Activated naive CD4-positive, alpha-beta T cell treated with anti-CD3 and anti-CD28 coated beads, Interleukin-2, amount 50 U/mL, for 24 hours (primary cell): ENCODE data around the gene TRIM9.
A peak's percentile ranks its signal among the peaks of the same experiment; 100 is the strongest.

Experiments
- H3K27ac Mint-ChIP-seq: one replicate; pipeline ENCODE4 v1.8.0; 2021; ENCODE audit warnings: mild to moderate bottlenecking, mixed read lengths
- H3K27me3 Mint-ChIP-seq: one replicate; pipeline ENCODE4 v1.8.0; 2021; ENCODE audit warnings: mixed read lengths
- H3K36me3 Mint-ChIP-seq: one replicate; pipeline ENCODE4 v1.8.0; 2021; ENCODE audit warnings: mixed read lengths
- H3K4me1 Mint-ChIP-seq: one replicate; pipeline ENCODE4 v1.8.0; 2021; ENCODE audit warnings: mixed read lengths
- H3K4me3 Mint-ChIP-seq: one replicate; pipeline ENCODE4 v1.8.0; 2021; ENCODE audit warnings: mild to moderate bottlenecking, mixed read lengths
- H3K9me3 Mint-ChIP-seq: one replicate; pipeline ENCODE4 v1.8.0; 2021; ENCODE audit warnings: mixed read lengths

The TRIM9 gene

GRCh38 chr14:51104467-51104866 lies 9.6 kb upstream of the TRIM9 start:
- H3K4me1 Mint-ChIP-seq, result no peaks in the 10 kb centered on the region
- no peak overlapping the region for H3K4me3 Mint-ChIP-seq
- no peak overlapping the region for H3K27ac Mint-ChIP-seq
- no peaks in the 10 kb centered on the region for H3K9me3 Mint-ChIP-seq
- peaks cover 6% of the 10 kb centered on the region for H3K27me3 Mint-ChIP-seq
- no peaks in the 10 kb centered on the region for H3K36me3 Mint-ChIP-seq

DNA sequence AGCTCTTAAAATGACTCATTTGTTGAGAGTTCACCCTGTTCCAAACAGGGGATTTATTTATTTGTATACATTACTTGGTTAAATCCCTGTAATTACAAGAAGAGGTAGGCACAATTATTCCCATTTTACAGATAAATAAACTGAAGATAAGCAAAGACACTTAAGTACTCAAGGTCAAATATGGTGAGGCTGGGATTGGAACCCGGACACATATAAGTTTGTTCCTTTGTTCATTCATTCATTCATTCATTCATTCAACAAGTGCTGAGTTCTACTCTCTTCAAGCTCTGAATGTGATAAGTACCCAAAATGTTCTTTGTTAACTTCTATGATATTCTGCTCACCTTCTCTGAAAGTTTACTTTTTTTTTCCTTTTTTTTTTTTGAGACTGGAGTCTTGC lies 2.4 kb upstream of the TRIM9 start:
- Mint-ChIP-seq H3K4me1 (peaks cover 10% of the 10 kb centered on the region), H3K4me3 (no peak overlapping the region), H3K9me3 (no peaks in the 10 kb centered on the region), H3K27ac (no peak overlapping the region), H3K36me3 (no peaks in the 10 kb centered on the region), H3K27me3 (peaks cover 16% of the 10 kb centered on the region)

GRCh38 chr14:51096870-51097269 lies 2.0 kb upstream of the TRIM9 start:
- H3K4me1 Mint-ChIP-seq, result peaks cover 10% of the 10 kb centered on the region
- H3K9me3 Mint-ChIP-seq, result no peaks in the 10 kb centered on the region
- no peak overlapping the region for H3K4me3 Mint-ChIP-seq
- H3K36me3 Mint-ChIP-seq, result no peaks in the 10 kb centered on the region
- H3K27me3 Mint-ChIP-seq, result peaks cover 16% of the 10 kb centered on the region
- no peak overlapping the region for H3K27ac Mint-ChIP-seq

GRCh38 chr14:51095854-51096823 lies 1.2 kb upstream of the TRIM9 start:
- Mint-ChIP-seq H3K4me1 (peaks cover 10% of the 10 kb centered on the region), H3K36me3 (no peaks in the 10 kb centered on the region), H3K9me3 (no peaks in the 10 kb centered on the region), H3K27me3 (peaks cover 14% of the 10 kb centered on the region), H3K4me3 (peak overlapping the region; percentile 91), H3K27ac (peak overlapping the region; percentile 55)

DNA sequence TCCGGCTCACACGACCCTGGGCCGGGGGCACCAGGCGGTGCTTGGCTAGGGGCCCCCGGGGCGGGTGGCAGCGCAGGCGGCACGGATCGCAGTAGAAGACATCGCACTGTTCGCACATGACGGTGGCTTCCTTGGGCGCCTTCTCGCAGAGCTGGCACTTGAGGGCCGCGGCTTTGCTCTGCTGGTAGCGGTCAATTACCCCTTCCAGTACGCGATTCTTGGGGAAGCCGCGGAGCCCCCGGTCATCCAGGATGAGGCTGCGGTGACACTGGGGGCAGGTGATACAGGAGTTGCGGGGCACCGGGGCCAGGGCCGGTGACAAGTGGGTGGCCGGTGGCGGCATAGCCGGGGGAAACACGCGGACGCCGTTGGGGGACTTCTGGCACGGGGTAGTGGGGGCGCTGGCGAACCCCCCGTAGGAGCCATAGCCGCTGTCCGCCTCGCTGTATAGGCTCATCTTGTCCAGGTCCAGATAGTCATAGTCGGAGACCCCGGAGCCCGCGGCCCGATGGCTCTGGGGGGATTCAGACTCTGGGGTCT lies 553 bp downstream of the TRIM9 start:
- Mint-ChIP-seq H3K27me3 (peaks cover 9% of the 10 kb centered on the region), H3K27ac (no peak overlapping the region), H3K4me1 (peaks cover 10% of the 10 kb centered on the region), H3K4me3 (peak overlapping the region; percentile 91), H3K9me3 (no peaks in the 10 kb centered on the region), H3K36me3 (no peaks in the 10 kb centered on the region)

DNA sequence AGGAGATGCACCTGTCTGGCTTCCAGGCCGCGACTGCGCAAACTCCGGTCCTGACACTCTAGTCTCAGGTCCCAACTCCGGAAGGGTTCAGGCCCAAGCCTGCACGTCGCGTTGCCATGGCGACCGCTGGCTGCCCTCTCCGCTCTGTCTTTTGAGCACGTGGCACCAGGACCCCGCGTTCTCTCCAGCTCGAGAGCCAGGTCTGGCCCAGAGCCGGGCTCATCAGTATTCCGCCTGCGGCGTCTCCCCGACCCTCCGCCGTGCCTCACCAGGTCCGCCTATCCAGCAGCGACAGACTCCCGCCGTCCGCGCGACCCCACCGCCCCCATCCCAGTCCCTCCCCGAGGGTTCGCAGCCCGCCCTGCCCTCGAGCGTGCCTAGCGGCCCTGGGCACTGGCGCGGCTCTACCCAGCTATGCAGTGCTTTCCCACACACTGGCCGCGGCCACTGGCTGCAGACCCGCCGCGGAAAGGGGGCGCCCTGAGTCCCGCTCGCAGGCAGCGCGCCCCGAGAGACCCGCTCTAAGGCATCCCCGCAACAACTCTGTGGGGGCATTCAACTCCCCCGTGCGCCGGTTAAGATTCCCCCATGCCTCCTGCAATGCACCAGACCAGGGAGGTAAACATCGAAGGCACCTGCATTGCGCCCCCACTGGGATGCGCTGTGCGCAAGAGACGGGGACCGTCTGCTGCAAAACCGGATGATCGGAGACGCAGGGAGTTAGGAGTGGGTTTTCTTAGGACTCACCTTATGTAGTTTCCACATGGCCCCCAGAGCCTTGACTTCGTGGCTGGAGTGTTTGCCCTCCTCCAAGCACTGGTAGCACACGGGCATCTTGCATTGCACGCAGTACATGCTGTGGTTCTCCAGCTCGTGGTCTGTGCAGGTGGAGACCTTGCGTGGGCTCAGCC lies 1.3 kb downstream of the TRIM9 start:
- Mint-ChIP-seq H3K4me3 (peak overlapping the region; percentile 91), H3K27ac (no peak overlapping the region), H3K9me3 (no peaks in the 10 kb centered on the region)

GRCh38 chr14:51092965-51093364 lies 1.9 kb downstream of the TRIM9 start:
- Mint-ChIP-seq H3K27me3 (peaks cover 7% of the 10 kb centered on the region), H3K9me3 (no peaks in the 10 kb centered on the region), H3K27ac (no peak overlapping the region), H3K4me1 (peaks cover 10% of the 10 kb centered on the region), H3K4me3 (peak overlapping the region; percentile 40), H3K36me3 (no peaks in the 10 kb centered on the region)

More for the DNA sequence above, 1.3 kb downstream of the TRIM9 start:
- peaks cover 10% of the 10 kb centered on the region for H3K4me1 Mint-ChIP-seq
- H3K27me3 Mint-ChIP-seq, result peaks cover 7% of the 10 kb centered on the region
- no peaks in the 10 kb centered on the region for H3K36me3 Mint-ChIP-seq

- H3K4me3 Mint-ChIP-seq, result no peak overlapping the region
- no peaks in the 10 kb centered on the region for H3K36me3 Mint-ChIP-seq
- no peak overlapping the region for H3K27ac Mint-ChIP-seq
- H3K27me3 Mint-ChIP-seq, result peaks cover 5% of the 10 kb centered on the region
- H3K4me1 Mint-ChIP-seq, result peaks cover 4% of the 10 kb centered on the region
- H3K9me3 Mint-ChIP-seq, result no peaks in the 10 kb centered on the region
These were observed 5.6 kb downstream of the TRIM9 start for GRCh38 chr14:51089278-51089677.

GRCh38 chr14:51087031-51087441 lies 7.9 kb downstream of the TRIM9 start:
- H3K4me3 Mint-ChIP-seq, result no peak overlapping the region
- H3K27me3 Mint-ChIP-seq, result peaks cover 2% of the 10 kb centered on the region
- no peaks in the 10 kb centered on the region for H3K9me3 Mint-ChIP-seq
- H3K36me3 Mint-ChIP-seq, result no peaks in the 10 kb centered on the region
- no peaks in the 10 kb centered on the region for H3K4me1 Mint-ChIP-seq
- no peak overlapping the region for H3K27ac Mint-ChIP-seq

GRCh38 chr14:51086044-51086443 lies 8.9 kb downstream of the TRIM9 start:
- H3K36me3 Mint-ChIP-seq, result no peaks in the 10 kb centered on the region
- H3K4me3 Mint-ChIP-seq, result no peak overlapping the region
- H3K9me3 Mint-ChIP-seq, result no peaks in the 10 kb centered on the region
- H3K27me3 Mint-ChIP-seq, result peaks cover 2% of the 10 kb centered on the region
- H3K27ac Mint-ChIP-seq, result no peak overlapping the region
- H3K4me1 Mint-ChIP-seq, result no peaks in the 10 kb centered on the region

GRCh38 chr14:51084962-51085361 lies 9.9 kb downstream of the TRIM9 start:
- Mint-ChIP-seq H3K4me3 (no peak overlapping the region), H3K4me1 (no peaks in the 10 kb centered on the region), H3K27ac (no peak overlapping the region), H3K36me3 (no peaks in the 10 kb centered on the region), H3K27me3 (peaks cover 2% of the 10 kb centered on the region), H3K9me3 (no peaks in the 10 kb centered on the region)

DNA sequence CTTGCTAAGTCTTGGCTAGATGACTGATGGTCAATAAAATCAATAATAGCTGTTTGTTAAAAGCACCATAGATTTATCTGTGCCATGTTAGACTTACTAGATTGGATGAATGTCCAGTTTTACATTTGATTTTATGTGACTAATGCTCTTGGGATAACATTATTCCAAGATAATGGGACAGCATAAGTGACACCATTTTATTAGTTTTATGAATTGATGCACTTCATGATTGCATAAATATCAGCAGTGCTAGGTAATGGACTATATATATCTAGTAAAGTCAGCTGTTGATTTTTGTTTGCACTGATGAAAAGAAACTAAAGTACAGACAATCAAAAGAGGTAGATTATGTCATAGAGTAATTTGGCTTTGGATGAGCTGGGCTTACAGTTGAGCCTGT lies 10.4 kb downstream of the TRIM9 start:
- Mint-ChIP-seq H3K36me3 (no peaks in the 10 kb centered on the region), H3K4me3 (no peak overlapping the region), H3K4me1 (no peaks in the 10 kb centered on the region), H3K27ac (no peak overlapping the region), H3K27me3 (peaks cover 2% of the 10 kb centered on the region), H3K9me3 (no peaks in the 10 kb centered on the region)

DNA sequence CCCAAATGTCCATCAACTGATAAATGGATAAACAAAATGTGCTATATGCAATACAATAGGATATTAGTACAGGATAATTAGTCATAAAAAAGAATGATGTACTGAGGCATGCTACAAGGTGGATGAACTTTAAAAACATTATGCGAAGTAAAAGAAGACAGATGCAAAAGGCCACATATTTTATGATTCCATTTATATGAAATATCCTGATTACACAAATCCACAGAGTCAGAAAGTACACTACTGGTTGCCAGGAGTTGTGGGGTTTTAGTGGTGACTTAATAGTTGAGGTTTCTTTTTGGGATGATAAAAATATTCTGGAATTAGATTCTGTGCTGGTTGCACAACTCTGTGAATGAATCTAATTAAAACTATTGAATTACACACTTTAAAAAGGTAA lies 12.6 kb downstream of the TRIM9 start:
- peaks cover 3% of the 10 kb centered on the region for H3K27me3 Mint-ChIP-seq
- no peak overlapping the region for H3K27ac Mint-ChIP-seq
- H3K4me3 Mint-ChIP-seq, result no peak overlapping the region
- no peaks in the 10 kb centered on the region for H3K4me1 Mint-ChIP-seq
- H3K36me3 Mint-ChIP-seq, result no peaks in the 10 kb centered on the region
- H3K9me3 Mint-ChIP-seq, result no peaks in the 10 kb centered on the region

DNA sequence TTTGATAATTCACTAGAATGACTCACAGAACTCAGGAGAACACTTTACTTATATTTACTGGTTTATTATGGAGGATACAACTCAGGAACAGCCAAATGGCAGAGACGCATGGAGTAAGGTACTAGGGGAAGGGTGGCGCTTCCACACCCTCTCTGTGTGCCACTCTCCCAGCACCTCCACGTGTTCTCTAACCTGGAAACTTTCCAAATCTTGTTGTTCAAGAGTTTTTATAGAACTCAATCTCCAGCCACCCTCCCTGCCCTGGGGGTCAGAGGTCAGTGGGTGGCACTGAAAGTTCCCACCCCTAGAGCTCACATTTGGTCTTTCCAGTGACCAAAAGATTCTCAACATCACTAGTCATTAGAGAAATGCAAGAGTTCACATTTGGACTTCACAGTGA lies 13.2 kb downstream of the TRIM9 start:
- no peaks in the 10 kb centered on the region for H3K4me1 Mint-ChIP-seq
- H3K27me3 Mint-ChIP-seq, result peaks cover 4% of the 10 kb centered on the region
- H3K4me3 Mint-ChIP-seq, result no peak overlapping the region
- H3K36me3 Mint-ChIP-seq, result no peaks in the 10 kb centered on the region
- no peak overlapping the region for H3K27ac Mint-ChIP-seq
- no peaks in the 10 kb centered on the region for H3K9me3 Mint-ChIP-seq

- H3K36me3 Mint-ChIP-seq, result no peaks in the 10 kb centered on the region
- H3K9me3 Mint-ChIP-seq, result no peaks in the 10 kb centered on the region
- no peak overlapping the region for H3K27ac Mint-ChIP-seq
- no peaks in the 10 kb centered on the region for H3K4me1 Mint-ChIP-seq
- H3K4me3 Mint-ChIP-seq, result no peak overlapping the region
- peaks cover 4% of the 10 kb centered on the region for H3K27me3 Mint-ChIP-seq
These were observed 13.7 kb downstream of the TRIM9 start for GRCh38 chr14:51081209-51081608.
